Hypothalamus (tissue), 51 donors: Measurements from ENCODE around the gene MYO7A.

Source experiments
- DNase-seq, 51 donors: peaks; one replicate each; lab custom pipeline; 2025; lab: John Stamatoyannopoulos, UW

MYO7A gene

GRCh38 chr11:77180346-77180745 lies 52.3 kb downstream of the MYO7A start:
- no peak for DNase-seq

GRCh38 chr11:77181226-77181625 lies 53.2 kb downstream of the MYO7A start:
- no peak for DNase-seq

GRCh38 chr11:77181799-77182541 lies 53.9 kb downstream of the MYO7A start:
- no peak for DNase-seq

- no peak for DNase-seq
Measured at GRCh38 chr11:77182542-77183430, 54.7 kb downstream of the MYO7A start.

GRCh38 chr11:77183431-77183984 lies 55.5 kb downstream of the MYO7A start:
- peak in 28 of 51 donors; percentile 16 to 74 (median 44) for DNase-seq

GRCh38 chr11:77184136-77184860 lies 56.3 kb downstream of the MYO7A start:
- DNase-seq: no peak

- DNase-seq: no peak
Measured at GRCh38 chr11:77186302-77186701, 58.3 kb downstream of the MYO7A start.

GRCh38 chr11:77187111-77187750 lies 59.2 kb downstream of the MYO7A start:
- no peak for DNase-seq

- peak in 45 of 51 donors; percentile 8 to 88 (median 61) for DNase-seq
Measured at GRCh38 chr11:77187776-77188632, 60.0 kb downstream of the MYO7A start.

GRCh38 chr11:77188633-77189491 lies 60.8 kb downstream of the MYO7A start:
- no peak for DNase-seq

GRCh38 chr11:77189588-77190210 lies 61.7 kb downstream of the MYO7A start:
- no peak for DNase-seq

GRCh38 chr11:77190331-77191075 lies 62.5 kb downstream of the MYO7A start:
- DNase-seq: no peak

- peak in 1 of 51 donors; percentile 23 for DNase-seq
Measured at GRCh38 chr11:77191429-77191822, 63.4 kb downstream of the MYO7A start.

GRCh38 chr11:77191823-77192495 lies 63.9 kb downstream of the MYO7A start:
- DNase-seq: peak in 1 of 51 donors; percentile 8

- DNase-seq: no peak
Measured at GRCh38 chr11:77193167-77193566, 65.1 kb downstream of the MYO7A start.
